GM11168 (cell line): ENCODE results near the gene ATG2B.

ENCODE experiments used
- in situ Hi-C: fragments of 300-500 bp; cut with MboI; formaldehyde crosslinking; loops from one replicate; pipeline ENCODE4 v1.12.0; 2022; ENCODE audit warnings: low sequenced_read_pairs; ENCODE audit not compliant: unreplicated experiment

The ATG2B gene

GRCh38 chr14:96362965-96363750 is at the start of gene ATG2B, which contains the start of gene GSKIP:
TSS of gene ATG2B (minus strand) at chr14:96363341. CDS start at chr14:96362976, 365 bp downstream.
TSS of gene GSKIP (plus strand) at chr14:96363526. CDS start at chr14:96382248, 18,722 bp downstream.
- in situ Hi-C loops, result no loop called here

GRCh38 chr14:96410119-96410518 is 47.0 kb upstream of the ATG2B start:
- in situ Hi-C loops, result loop anchor here (10.0 to 25.0 kb wide), 2 partner anchors 115 to 323 kb away; no protein-coding TSS in a partner anchor

GRCh38 chr14:96409701-96410100 is 46.6 kb upstream of the ATG2B start:
- in situ Hi-C loops, result loop anchor here (10.0 to 25.0 kb wide), 2 partner anchors 115 to 322 kb away; no protein-coding TSS in a partner anchor

GRCh38 chr14:96408608-96409007 is 45.5 kb upstream of the ATG2B start:
- in situ Hi-C loops, result loop anchor here (25.0 kb wide), 1 partner anchor 321 kb away; no protein-coding TSS in a partner anchor

GRCh38 chr14:96407935-96408570 is 44.9 kb upstream of the ATG2B start:
- in situ Hi-C loops, result loop anchor here (25.0 kb wide), 1 partner anchor 321 kb away; no protein-coding TSS in a partner anchor

- in situ Hi-C loops, result loop anchor here (25.0 kb wide), 1 partner anchor 318 kb away; no protein-coding TSS in a partner anchor
These were observed 42.5 kb upstream of the ATG2B start for GRCh38 chr14:96405677-96406076.

- in situ Hi-C loops, result loop anchor here (25.0 kb wide), 1 partner anchor 316 kb away; no protein-coding TSS in a partner anchor
These were observed 40.3 kb upstream of the ATG2B start for GRCh38 chr14:96403409-96403808.

GRCh38 chr14:96400495-96400894 is 37.4 kb upstream of the ATG2B start:
- in situ Hi-C loops, result loop anchor here (25.0 kb wide), 1 partner anchor 313 kb away; no protein-coding TSS in a partner anchor

- in situ Hi-C loops, result no loop called here
These were observed 36.3 kb upstream of the ATG2B start for GRCh38 chr14:96399405-96399804.

GRCh38 chr14:96398921-96399320 is 35.8 kb upstream of the ATG2B start:
- in situ Hi-C loops, result no loop called here

GRCh38 chr14:96398432-96398831 is 35.3 kb upstream of the ATG2B start:
- in situ Hi-C loops, result no loop called here

- in situ Hi-C loops, result no loop called here
These were observed 31.1 kb upstream of the ATG2B start for GRCh38 chr14:96394047-96394815.

GRCh38 chr14:96393071-96393691 is 30.0 kb upstream of the ATG2B start:
- in situ Hi-C loops, result no loop called here

- in situ Hi-C loops, result no loop called here
These were observed 28.4 kb upstream of the ATG2B start for GRCh38 chr14:96391293-96392118.

- in situ Hi-C loops, result no loop called here
These were observed 27.8 kb upstream of the ATG2B start for GRCh38 chr14:96390965-96391292.

GRCh38 chr14:96385385-96385784 is 22.2 kb upstream of the ATG2B start:
- in situ Hi-C loops, result no loop called here

- in situ Hi-C loops, result no loop called here
These were observed 21.6 kb upstream of the ATG2B start for GRCh38 chr14:96384740-96385139.

GRCh38 chr14:96384053-96384452 is 20.9 kb upstream of the ATG2B start:
- in situ Hi-C loops, result no loop called here

GRCh38 chr14:96383445-96383844 is 20.3 kb upstream of the ATG2B start:
- in situ Hi-C loops, result no loop called here
